ENCODE data around the gene CALU.

Gene CALU

DNA sequence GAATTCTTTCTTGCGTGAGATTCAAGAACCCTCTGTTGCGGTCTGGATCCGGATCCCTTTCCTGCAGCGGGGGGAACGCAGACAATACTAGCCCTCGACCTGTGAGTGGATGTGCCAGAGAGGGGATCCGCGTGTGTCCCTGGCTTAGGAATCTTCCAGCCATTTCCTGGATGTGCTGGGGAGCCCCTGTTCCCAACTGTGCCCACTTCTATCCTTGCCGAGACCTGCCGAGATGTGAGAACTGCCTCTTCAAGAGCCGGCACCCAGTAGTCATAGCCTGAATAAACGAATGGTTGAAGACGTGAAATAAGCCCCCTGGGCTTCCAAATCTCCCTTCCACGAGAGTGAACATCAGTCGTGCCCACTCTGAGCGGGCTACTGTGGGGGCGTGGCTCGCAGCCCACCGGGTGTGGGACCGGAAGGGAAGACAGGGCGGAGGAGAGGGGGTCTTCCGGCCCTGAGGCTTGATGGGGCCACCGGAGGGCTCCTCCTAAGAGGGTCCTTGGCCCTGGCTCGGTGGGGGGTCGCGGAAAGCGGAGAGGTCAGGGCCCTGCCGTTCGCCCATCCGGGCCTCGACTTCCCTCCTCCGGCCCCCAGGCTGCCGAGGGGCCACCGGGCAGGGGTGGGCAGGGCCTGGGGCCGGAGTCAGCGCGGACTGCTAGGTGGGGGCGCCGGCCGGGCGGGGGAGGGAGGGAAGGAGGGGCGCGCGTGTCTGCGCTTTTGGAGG lies 51.3 kb downstream of the CALU start:
- DNase-seq = no peak

DNA sequence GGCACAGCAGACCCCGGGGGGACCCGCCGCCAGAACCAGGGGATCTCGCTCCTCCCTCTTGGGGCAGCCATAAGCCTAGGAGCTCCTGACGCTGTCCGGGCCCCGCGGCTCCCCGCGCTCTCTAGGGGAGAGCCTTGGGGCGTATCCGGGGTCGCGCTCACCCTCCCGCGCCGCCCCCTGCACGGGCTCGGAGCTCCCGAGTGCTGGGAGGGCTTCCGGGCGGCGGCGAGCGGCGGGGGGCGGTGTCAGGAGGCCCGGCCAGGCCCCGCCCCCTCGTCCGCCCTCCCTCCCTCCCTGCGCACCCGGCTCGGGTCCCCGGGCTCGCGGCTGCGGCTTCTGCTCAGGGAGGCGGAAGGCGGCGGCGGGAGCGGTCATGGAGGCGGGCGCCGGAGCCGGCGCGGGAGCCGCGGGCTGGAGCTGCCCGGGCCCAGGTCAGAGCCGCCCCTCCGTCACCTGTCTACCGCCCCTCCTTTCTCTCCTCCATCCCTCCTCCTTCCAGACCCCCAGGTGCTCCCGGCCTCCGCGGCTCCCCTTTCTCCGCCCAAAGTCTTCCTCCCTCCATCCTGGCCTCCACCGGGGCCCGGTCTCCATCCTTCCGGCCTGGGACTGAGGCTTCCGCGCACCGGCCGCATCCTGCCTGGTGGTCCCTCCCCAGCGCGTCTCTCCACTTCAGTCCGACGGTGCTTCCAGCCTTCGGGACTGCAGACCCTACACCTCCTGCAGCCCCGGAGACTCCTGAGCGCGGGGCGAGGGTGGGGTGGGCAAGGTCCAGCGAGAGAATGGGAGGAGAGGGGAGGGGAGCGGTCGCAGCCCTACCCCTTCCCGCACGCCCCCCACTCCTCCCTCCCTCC lies 52.2 kb downstream of the CALU start, which contains the start of gene CCDC136:
Gene CCDC136 (plus strand): TSS at position 848 of the 851 bp plus-strand sequence. CDS start 444 bp downstream, outside the sequence.
- peak; percentile 79 to 81 for DNase-seq

DNA sequence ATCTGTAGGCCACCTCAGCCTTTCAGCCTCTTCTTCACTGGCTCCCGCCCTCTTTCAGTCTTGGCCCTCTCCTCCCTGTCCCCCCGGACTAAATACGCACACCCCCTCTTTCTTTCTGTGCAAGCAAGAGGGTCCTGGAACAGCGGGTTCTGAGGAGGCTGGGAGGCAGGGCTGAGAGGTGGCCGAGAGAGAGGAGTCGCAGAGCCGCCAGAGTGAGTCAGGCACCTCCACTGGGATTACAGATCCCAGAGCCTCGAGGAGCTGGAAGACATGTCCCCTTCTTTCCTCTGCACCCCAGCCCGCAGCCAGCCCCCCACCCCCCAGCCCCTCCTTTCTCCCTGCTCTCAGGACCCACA lies 52.8 kb downstream of the CALU start:
- DNase-seq = no peak

DNA sequence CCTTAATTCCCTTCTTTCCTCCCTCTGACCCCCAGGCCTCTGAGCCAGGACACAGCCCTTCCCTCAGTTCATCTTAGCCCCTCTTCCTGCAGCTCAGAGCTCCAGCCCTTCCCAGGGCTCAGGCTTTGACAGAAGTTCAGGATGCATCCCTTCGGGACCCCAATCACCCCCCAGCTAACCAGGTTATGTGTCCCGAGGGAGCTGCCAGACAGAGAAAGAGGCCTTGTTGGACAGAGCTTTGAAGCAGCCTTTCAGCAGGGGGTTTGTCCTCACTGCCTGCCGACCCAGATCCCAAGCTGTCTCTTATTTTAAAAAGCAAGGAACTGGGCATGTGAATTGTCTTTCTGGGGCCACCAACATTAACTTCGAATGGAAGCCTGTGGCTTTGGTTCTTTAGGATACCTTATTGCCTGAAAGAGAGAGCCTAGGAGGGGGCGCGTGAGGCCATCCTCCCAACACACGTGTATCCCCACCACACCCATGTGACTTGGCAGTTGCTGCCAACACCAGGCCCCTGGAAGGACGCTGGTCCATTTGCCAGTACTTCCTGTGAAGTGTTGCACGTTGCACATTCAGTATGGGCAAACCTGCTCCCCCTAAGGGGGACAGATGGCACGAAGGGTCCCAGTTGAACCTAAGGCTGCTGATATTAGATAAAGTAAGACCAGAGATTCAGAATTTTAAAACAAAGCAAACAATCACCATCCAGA lies 53.5 kb downstream of the CALU start:
- DNase-seq = no peak

DNA sequence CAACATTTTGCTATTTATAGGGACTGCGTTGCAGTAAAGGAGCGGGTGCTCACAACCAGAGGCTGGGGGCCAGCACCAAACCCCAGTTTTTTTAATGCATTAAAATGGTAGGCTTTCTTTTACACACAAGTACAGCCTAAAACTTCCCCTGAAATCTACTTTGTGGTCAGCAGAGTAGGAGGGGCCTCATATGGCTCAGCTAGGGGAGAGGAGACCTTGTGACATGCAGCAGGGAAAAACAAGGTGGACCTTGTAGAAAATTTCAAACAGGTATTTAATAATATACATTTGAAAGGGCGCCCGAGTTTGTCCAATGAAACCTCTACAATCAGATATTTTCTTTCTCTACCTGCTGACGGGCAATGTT lies 54.0 kb downstream of the CALU start:
- DNase-seq = no peak

DNA sequence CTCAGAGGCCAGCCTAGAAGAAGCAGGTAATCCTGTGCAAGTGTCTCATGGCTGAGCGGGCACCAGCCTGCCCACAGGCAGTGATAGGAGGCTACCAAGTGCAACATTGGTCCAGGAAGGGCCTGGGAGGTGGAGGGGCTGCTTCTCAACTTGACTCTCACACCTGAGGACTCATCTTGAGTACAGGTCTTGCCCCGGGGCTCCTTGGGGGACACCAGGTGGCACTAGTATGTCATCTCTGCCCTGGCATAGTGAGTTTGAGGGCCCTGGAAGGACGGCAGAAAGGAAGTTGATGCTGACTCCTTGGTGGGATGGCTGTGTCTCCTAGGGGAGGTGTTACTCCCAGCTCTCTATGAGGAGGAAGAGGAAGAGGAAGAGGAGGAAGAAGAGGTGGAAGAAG lies 54.9 kb downstream of the CALU start:
- peak in 1 of 2 experiments; percentile 19 for DNase-seq

DNA sequence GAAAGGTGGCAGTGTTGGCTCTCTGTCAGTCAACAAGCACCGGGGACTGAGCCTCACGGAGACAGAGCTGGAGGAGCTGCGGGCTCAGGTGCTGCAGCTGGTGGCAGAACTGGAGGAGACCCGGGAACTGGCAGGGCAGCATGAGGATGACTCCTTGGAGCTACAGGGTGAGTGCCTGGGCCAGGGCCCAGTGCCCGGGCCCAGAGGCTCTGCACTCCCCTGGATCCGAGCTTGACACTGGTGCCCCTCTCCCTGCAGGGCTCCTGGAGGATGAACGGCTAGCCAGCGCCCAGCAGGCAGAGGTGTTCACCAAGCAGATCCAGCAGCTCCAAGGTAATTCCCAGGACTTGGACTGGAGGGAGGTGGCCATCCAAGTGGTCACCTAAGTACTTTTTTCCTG lies 55.3 kb downstream of the CALU start:
- no peak for DNase-seq

DNA sequence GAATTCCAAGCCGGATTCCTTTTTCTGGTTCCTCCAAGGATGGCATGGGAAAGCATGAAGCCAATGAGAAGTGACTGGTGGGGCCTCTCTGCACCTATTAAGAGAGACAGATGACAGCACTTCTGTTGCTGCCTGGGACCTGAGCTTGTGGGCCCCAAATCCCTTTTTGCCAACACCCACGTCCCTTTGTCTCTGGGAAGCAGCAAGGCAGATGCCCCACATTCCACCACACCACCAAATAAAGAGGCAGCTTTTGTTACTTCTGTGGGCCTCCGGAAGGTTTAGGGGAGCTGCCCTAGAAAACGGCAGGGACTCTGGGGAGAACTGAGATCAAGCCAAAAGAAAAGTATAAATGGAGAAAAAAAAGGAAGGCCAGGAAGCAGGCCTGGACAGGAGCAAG lies 56.0 kb downstream of the CALU start:
- no peak for DNase-seq

DNA sequence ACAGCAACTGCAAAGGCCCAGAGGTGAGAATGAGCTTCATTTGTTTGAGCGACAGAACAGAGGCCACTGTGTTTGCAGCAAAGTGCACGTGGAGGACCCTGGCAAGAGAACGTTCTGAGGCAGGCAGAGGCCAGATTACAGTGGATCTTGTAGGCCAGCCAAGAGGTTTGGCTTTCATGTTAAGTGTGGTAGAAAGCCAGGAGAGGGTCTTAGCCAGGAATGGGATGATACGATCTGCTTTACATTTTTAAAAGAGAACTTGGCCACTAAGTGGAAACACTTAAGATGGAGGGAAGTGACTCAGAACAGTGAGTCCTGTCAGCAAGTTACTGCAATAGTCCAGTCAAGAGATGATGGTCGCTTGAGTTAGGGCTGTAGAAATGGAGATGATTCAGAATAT lies 57.2 kb downstream of the CALU start:
- no peak for DNase-seq

DNA sequence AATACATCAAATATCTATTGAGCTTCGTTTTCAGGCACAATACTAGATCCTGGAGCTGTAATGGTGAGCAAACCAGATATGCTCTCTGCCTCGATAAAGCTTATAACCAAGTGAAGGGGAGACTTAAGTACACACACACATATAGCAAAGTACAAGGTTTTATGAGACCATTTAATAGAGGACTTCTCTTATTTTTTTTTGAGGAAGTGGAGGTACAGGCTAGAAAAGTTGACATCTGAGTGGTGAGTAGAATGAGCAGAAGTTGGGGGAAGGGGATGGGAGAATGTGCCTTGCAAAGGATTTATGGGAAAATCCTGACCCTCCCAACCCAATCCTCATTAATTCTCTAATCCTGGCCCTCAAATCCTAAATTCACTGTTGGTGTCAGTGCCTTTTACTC lies 60.3 kb downstream of the CALU start:
- DNase-seq = no peak

DNA sequence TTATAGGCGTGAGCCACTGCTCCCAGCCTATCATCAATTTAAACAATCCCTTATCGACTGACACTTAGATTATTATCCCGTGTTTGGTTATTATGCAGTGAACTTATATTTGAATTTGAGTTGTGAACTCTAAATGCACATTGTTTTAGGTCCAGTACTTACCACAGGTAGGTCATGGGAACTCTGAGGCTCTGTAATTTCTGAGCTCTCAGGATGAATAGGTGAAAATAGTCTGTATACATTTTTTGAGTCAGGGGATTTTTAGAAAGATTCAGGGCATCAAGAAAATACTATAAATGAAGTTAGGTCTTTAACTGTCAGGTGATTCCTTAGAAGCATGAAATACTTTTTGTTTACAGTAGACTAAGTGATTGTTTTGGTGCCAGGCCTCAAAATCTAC lies 61.4 kb downstream of the CALU start:
- DNase-seq = no peak

DNA sequence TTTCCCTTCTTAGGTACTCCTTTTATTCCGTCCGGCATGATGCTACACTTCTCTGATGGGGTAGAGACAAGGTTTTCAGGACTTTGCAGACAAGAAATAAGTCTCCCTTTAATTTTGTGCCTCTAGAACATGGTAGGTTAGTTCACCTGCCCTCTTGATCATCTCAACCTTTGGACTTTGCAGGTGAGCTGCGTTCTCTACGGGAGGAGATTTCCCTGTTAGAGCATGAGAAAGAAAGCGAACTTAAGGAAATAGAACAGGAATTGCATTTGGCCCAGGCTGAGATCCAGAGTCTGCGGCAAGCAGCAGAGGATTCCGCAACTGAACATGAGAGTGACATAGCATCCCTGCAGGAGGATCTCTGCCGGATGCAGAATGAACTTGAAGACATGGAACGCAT lies 61.8 kb downstream of the CALU start:
- no peak for DNase-seq

DNA sequence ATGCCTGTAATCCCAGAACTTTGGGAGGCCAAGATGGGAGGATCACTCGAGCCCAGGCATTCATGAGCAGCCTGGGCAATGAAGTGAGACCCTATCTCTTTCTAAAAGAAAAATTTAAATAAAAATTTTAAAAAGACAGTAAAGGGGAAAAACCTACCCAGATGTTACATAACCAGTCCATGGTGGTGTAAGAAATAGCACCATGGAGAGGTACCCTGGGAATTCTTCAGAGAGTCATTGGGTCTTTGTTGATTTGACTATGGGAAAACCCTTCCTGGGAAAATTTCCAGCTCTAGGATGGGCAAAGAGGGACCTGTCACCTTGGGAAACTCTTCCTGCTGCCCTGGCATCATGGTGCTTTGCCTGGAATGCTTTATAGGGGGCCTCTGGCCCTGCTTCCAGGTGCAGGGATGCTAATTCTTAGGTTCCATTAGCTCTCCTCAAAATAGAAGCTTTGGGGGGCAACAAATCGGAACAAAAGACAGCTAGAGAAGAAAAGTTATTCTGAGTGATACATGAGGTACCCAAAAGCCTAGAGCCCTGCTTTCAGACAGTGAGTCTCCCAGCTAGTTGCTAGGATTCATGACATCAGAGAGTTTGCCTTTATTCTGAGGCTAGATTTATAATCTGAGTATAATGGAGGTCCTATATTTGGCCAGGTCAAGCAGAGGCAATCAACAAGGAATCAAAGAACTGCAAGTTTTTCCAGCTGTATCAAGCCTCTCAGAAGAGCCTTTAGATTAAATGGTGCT lies 62.7 kb downstream of the CALU start:
- no peak for DNase-seq

DNA sequence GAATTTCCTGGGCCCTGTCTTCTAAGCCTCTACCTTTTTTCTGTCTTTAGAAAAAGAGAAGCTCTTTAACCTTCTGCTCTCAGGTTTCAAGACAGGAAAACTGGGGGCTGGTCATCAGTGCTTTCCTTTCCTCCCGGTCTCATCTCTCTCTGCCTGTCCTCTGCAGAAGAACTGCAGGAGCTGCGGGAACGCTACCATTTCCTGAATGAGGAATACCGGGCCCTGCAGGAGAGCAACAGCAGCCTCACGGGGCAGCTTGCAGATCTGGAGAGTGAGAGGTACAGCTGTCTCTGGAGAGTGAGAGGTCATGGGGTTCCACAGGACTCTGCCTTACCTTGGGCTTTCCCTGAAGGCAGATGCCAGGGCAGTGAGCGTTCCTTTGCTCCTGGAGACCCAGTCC lies 65.3 kb downstream of the CALU start:
- no peak for DNase-seq

DNA sequence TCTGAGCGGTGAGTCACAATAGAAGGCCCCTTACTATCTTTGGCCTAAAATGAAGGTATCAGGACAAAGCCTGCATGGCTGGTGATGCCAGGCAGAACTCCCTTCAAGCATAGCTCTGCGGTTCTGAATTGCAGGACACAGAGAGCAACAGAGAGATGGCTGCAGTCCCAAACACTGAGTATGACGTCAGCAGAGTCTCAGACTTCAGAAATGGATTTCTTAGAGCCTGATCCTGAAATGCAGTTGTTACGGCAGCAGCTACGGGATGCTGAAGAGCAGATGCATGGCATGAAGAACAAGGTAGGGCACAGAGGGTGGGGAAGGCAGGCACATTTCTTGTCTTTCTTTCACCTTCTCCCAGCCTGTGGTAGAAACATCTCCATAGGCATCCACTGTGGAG lies 66.1 kb downstream of the CALU start:
- no peak for DNase-seq

DNA sequence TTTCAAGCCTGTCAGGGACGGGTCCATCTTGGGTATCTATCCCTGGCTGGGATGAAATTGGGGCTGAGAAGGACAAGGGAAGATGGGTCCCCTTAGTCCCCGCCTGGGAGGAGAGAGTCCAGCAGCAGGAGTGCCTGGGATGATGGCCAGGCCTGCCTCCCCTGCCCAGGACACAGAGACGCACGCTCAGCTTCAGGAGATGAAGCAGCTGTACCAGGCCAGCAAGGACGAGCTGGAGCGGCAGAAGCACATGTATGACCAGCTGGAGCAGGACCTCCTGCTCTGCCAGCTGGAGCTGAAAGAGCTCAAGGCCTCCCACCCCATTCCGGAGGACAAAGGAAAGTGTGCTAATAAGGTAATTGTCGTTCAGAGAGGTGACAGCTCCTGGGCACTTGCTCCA lies 68.0 kb downstream of the CALU start:
- DNase-seq = no peak

DNA sequence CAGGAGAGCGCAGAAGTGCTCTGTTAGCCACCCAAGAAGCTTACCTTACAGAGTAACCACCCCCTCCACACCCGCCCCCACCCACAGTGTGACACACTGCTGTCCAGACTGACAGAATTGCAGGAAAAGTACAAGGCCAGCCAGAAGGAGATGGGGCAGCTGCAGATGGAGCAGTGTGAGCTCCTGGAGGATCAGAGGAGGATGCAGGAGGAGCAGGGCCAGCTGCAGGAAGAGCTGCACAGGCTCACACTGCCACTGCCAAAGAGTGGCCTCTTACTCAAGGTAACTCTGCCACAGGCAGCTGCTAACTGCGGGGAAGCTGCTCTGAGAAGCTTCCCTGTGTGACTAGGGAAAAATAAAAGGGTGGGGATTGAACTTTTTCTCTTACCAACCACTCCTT lies 70.2 kb downstream of the CALU start:
- no peak for DNase-seq

DNA sequence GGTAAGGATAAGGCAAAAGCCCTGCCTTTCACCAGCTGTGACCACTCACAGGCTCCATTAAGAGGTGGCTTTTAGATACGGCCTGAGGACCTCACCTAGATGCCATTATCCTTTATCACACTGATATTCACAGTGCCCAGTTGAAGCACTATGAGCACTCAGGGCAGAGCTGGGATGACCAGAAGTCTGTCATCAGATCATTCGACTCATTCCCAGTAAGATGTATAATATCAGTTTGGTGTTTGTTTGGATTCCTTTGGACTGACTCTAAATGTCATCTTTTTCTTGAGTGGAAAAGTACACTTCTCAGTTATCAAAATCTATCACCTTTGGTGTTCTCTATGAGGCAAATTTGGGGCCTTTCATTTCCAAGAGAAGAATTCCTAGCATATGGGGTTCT lies 71.3 kb downstream of the CALU start:
- DNase-seq = no peak

DNA sequence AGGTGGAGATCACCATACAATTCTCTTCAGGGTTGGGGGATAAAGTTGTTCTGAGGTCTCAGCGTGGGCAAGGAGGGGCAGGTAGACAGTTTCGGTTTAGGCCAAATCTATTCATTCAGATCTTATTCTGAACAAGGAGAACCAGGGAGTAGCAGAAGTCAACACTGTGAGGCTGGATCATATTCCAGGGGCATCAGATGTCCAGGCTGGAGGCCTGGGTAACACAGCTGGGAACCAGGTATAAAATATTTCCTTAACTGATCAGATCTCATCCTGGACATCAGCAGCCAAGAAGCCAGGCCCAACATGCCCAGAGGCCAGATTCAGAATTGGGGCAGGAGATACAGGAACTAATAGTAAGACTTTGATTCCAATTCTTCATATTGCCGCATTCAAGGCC lies 71.8 kb downstream of the CALU start:
- no peak for DNase-seq

DNA sequence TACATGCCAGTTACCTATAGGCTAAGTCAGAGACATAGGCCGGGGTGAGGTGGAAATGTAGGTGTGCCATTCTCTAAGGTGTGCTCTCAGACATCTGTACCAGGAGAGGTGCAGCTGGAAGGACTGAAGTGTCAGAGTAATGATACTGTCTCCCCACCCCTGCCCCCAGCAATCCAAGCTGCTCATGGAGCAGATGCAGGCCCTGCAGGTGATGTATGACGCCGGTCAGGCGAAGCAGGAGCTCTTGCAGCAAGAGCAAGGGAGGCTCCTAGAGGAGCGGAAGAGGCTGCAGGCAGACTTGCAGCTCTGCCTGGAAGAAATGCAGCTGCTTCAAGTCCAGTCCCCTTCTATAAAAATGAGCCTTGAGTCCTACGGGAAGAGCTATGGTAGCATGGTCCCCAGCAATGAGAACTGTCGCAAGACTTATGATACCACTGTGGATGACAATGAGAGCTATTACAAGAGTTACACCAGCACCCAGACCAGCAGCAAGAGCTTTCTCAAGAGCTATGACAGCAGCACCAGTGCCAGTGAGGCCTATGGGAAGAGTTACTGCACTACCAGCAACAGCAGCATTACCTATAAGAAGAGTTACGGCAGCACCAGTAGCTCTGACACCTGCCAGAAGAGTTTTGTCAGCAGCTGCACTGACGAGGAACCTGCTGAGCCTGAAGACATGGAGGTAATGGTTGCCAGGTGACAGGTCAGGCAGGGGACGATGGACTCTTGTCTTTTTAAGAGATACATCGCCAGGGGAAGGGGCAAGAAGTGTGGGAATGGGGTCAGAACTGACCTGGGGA lies 72.7 kb downstream of the CALU start:
- no peak for DNase-seq

DNA sequence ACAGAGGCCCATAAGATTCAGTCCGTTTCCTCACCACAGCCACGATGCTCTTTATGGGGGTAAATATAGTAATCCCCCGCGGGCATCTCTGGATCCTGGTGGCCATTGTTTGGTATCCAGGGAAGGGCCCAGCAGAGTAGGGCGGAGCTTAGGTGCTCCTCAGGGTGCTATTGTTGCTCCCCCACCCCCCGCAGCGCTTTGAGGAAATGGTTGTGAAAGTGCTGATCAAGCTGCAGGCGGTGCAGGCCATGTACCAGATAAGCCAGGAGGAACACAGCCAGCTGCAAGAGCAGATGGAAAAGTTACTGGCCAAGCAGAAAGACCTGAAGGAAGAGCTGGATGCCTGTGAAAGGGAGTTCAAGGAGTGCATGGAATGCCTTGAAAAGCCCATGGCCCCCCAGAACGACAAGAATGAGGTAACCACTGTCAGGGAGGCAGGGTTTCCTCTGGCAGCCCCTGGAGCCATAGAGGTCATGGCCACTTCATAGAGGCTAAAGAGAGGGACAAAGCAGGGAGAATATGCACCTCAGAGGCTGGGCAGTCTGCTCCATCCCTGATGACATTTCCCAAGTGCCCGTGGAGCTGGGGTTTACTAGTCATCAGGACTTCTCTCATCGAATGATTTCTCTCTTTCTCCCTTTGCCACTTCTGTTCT lies 73.5 kb downstream of the CALU start:
- no peak for DNase-seq

DNA sequence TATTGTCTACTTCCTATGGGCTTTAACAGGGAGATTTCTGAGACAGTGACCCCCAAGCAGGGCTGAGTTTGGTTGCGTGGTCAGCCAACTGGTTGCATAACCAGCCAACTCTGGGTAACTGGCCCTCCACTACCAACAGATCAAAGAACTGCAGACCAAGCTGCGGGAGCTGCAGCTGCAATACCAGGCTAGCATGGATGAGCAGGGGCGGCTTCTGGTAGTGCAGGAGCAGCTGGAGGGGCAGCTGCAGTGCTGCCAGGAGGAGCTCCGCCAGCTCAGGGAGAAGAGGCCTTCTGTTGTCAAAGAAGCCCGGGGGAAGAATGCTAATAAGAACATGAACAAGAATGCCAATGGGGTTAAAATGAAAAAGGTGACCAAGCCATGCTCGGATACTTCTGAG lies 75.3 kb downstream of the CALU start:
- no peak for DNase-seq

Data from activated CD4-positive, alpha-beta T cell treated with anti-CD3 and anti-CD28 coated beads, Interleukin-2, amount 50 U/mL, for 48 hours (primary cell).